ENCODE measurements around the gene SYNE1.
"Not testable (repeated sequence)": the region's sequence is repeated elsewhere in the genome, so short reads cannot be mapped to it uniquely, and the experiment has no call there.

The SYNE1 gene

GRCh38 chr6:152614776-152615175 is 22.4 kb downstream of the SYNE1 start:
- DNase-seq (ENCODE audit: low read depth), result not testable (repeated sequence)

DNA sequence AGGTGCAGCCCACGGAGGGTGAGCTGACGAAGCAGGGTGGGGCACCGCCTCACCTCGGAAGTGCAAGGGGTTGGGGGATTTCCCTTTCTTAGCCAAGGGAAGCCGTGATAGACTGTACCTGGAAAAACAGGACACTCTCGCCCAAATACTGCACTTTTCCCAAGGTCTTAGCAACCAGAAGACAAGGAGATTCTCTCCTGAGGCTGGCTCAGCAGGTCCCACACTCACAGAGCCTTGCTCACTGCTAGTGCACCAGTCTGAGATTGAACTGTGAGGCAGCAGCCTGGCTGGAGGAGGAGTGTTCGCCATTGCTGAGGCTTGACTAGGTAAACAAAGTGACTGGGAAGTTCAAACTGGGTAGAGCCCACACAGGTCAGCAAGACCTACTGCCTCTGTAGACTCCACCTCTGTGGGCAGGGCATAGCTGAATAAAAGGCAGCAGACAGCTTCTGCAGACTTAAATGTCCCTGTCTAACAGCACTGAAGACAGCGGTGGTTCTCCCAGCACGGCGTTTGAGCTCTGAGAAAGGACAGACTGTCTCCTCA is 28.0 kb downstream of the SYNE1 start:
- no peak for DNase-seq (ENCODE audit: low read depth)

DNA sequence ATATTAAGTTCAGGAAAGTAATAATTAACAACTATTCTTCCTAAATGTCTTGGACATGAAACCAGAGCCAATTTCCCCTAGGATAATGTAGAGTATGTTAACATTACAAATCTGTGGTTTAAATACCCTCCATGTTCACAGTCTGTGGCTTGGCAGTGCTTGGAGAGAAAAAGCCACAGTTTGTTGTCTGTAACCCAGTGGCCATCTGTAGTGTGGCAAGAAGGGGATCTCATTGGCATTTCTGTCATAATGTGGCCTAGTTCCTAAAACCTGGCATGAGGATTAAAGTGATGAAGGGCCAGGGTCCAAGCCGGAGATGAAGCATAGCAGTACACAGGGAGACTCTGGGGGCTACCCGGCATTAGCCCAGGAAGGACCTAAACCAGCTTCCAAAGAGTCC is 31.2 kb downstream of the SYNE1 start:
- no peak for DNase-seq (ENCODE audit: low read depth)

- no peak for DNase-seq (ENCODE audit: low read depth)
Observed at GRCh38 chr6:152605342-152605741, 31.8 kb downstream of the SYNE1 start.

- no peak for DNase-seq (ENCODE audit: low read depth)
Observed at GRCh38 chr6:152603911-152604310, 33.3 kb downstream of the SYNE1 start.

- no peak for DNase-seq (ENCODE audit: low read depth)
Observed at GRCh38 chr6:152600022-152600421, 37.1 kb downstream of the SYNE1 start.

- no peak for DNase-seq (ENCODE audit: low read depth)
Observed at GRCh38 chr6:152598901-152599537, 38.1 kb downstream of the SYNE1 start.

- DNase-seq (ENCODE audit: low read depth), result no peak
Observed at GRCh38 chr6:152598421-152598820, 38.7 kb downstream of the SYNE1 start.

DNA sequence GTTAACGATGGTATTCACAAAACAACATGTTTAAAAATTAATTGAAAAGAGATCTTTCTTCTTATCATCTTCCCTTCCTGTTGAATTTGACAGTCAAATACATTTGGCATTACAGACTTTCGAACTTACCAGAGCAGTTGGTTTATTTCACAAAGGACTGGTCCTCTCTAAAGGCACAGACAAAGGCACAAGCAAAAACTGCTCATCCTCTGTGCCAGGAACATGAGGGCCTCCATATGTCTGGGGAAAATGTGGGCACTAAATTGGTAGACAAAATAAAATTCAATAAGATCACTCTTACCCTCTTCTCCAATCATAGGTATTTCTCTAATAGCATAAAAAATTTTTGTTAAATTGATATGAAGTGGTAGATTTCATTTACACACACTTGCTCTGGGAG is 40.4 kb downstream of the SYNE1 start:
- no peak for DNase-seq (ENCODE audit: low read depth)

- DNase-seq (ENCODE audit: low read depth), result no peak
Observed at GRCh38 chr6:152595499-152595898, 41.7 kb downstream of the SYNE1 start.

- no peak for DNase-seq (ENCODE audit: low read depth)
Observed at GRCh38 chr6:152594701-152595100, 42.5 kb downstream of the SYNE1 start.

DNA sequence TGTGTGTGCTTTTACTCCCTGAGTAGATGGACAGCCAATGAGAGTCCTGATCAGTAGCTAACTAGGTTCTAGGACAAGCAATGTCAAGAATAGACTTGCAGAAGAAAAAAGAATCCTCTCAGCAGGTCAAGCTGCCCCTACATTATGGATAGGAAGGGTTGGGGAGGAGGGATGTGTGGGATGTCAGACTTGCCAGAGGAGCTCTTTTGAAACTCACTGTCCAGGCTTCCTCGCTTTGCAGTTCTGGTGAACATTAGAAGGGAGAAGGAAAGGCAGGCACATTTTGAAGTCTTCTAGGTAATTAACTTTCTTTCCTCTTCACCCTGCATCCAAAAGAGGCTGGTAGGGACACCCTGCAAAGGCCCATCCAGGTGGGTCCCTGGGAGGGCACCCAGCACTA is 48.7 kb downstream of the SYNE1 start:
- no peak for DNase-seq (ENCODE audit: low read depth)

DNA sequence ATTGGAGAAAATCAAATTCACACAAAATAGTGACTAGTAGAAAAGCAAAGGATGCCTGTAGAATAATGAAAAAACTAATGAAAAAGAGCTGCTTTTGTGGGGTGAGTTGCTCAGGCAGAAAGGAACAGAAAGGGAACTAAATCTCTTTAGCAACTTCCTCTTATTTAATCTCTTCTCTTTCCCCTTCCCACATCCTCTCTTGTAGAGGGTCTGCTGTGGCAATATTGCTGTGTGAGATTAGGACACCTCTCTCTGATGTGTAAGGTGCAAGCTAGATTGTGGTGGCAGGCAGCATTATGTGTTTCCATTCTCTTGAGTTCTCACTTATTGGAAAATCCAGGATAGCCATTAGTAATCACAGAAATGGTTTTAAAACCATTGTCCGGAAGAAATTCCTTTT is 49.7 kb downstream of the SYNE1 start:
- DNase-seq (ENCODE audit: low read depth), result no peak

- no peak for DNase-seq (ENCODE audit: low read depth)
Observed at GRCh38 chr6:152585236-152585635, 51.9 kb downstream of the SYNE1 start.

DNA sequence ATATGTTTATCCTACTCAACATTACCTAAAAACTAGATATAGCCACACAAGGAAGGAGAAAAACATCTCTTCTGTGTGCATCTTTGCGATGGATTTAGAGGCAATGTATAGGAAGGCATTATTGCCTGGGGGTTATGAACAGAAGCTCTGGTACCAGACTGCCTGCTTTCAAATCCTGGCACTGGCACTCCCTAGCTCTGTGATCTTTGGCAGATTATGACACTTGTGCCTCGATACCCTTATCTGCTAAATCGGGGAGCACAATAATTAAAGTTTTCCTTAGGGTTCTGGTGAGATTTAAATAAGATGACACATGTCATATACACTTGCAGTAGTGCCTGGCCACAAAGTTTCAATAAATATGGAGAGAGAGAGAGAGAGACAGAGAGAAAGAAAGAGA is 53.3 kb downstream of the SYNE1 start:
- DNase-seq (ENCODE audit: low read depth), result no peak

GRCh38 chr6:152576525-152576924 is 60.6 kb downstream of the SYNE1 start:
- DNase-seq (ENCODE audit: low read depth), result no peak

DNA sequence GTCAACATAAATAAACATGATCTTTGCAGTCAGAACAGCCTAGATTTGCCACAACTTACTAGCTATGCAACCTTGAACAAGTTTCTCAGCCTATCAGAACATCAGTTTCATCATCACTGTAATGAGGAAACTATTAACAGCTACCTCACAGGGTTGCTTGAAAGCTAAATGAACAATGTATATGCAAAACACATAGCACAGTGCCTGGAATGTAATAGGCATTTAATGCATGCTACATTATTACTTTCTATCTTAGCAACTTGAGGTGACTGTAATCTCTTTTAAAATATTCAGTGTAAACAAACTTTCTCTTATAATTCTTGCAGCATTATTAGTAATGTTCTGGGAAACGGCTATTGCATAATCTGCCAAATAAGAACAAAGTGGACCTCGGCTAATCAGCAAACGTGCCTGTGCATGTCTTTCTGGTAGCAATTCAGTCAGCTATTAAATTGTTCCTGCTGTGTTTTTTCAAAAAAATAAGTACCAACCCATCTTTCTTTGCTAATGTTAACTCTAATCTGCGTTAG is 61.5 kb downstream of the SYNE1 start:
- DNase-seq (ENCODE audit: low read depth), result no peak

DNA sequence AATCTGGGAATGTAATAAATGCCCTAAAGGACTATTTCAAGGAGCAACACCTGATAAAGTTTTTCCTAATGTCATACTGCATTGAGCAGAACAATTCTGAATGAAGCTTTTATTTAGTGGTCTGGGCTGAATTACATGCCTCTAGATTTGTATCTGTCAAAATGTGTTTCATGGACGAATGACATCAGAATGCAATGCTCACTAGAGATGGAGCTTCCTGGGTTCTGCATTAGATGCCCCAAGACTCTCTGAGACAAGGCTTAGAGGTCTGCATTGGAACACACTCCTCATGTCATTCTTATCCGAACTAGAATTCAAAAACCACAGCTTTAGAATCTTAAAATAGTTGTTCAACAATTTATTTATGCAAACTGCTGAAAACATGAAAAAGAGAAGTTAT is 62.0 kb downstream of the SYNE1 start:
- no peak for DNase-seq (ENCODE audit: low read depth)

DNA sequence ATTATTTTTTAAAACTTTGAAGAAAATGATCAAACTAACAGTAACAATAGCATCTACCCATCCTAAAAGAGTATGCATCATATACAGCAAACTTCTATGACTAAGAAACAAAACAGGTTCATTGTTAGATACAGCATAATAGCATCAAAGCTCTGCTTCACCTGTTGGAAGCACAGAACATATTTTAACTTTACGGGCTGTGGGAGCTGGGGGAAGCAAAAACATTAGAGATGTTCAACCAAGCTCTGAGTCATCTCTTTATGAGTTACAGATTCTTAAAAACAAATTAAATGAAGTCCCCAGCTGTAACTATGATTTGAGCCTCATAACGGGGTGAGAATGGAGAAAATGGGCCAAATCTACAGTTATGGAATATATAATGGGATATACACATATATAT is 63.4 kb downstream of the SYNE1 start:
- DNase-seq (ENCODE audit: low read depth), result no peak

- no peak for DNase-seq (ENCODE audit: low read depth)
Observed at GRCh38 chr6:152572338-152573088, 64.6 kb downstream of the SYNE1 start.

DNA sequence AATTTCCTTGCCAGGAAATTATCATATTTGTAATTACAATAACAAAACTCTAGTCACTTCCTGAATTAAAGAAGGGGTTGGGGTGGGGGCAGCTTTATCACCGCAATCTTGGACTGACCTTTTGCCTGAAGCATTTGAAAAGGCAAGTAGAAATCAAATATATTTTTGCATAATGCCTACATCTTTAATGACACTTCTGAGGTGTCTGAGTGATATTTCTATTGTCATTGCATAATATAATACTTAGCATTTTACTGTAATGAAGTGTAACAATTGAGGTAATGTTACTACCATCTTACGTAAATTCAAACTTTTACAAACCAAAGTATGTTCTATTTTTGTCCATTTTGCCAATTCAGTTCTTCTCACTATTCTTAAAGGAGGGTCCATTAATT is 65.2 kb downstream of the SYNE1 start:
- no peak for DNase-seq (ENCODE audit: low read depth)

DNA sequence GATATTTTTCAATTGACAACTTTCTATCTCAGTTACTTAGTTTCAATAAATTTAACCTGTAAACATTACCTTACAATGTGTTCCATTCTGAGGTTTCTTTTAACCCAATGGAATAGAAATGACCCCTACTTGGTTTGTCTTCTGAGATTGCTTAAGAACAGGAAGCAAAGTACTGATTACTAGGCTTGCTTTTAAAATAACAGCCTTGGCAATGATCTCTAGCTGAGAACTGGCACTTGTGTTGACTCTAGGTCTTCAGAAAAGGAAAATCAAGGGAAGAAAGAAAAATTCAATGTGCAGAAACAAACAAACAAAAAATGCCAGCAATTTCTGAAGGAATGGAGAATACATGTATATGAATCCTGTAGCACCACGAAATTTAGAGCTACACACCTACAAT is 66.1 kb downstream of the SYNE1 start:
- no peak for DNase-seq (ENCODE audit: low read depth)

GRCh38 chr6:152566103-152566875 is 70.9 kb downstream of the SYNE1 start:
- no peak for DNase-seq (ENCODE audit: low read depth)

All from stimulated activated CD4-positive, alpha-beta T cell treated with anti-CD3 and anti-CD28 coated beads, Interleukin-2, amount 100 ng/mL, for 4 hours (primary cell).